Activated T-helper 1 cell treated with anti-CD3 and anti-CD28 coated beads, Interleukin-12 subunit alpha, Interleukin-12 subunit beta, Interleukin-2, Interleukin-4 antibody, amounts not matched to agents 30 ng/mL and 10 ng/mL and 1 ng/mL, durations not matched to agents 14 hours and 24 hours and 36 hours (primary cell): ENCODE measurements around the gene CYB5R3. TPM values are rescaled to one million over a fixed set of nuclear protein-coding genes. Genes with fewer than 3 reads are reported as not detected.
A peak's percentile ranks its signal among the peaks of the same experiment; 100 is the strongest.

Experiments used
- DNase-seq: peaks from one replicate; pipeline ENCODE4 v3.0.0; 2021; ENCODE audit warnings: low spot score
- H3K27ac Mint-ChIP-seq: one replicate; pipeline ENCODE4 v1.8.0; 2021; ENCODE audit warnings: mild to moderate bottlenecking, mixed read lengths
- H3K27me3 Mint-ChIP-seq: one replicate; pipeline ENCODE4 v1.8.0; 2022; ENCODE audit warnings: mild to moderate bottlenecking, moderate library complexity, mixed read lengths; ENCODE audit not compliant: insufficient read depth
- H3K36me3 Mint-ChIP-seq: one replicate; pipeline ENCODE4 v1.8.0; 2021; ENCODE audit warnings: low read depth, mixed read lengths
- H3K4me1 Mint-ChIP-seq: one replicate; pipeline ENCODE4 v1.8.0; 2021; ENCODE audit warnings: low read depth, mixed read lengths
- H3K4me3 Mint-ChIP-seq: one replicate; pipeline ENCODE4 v1.8.0; 2021; ENCODE audit warnings: mild to moderate bottlenecking, moderate library complexity, mixed read lengths
- H3K9me3 Mint-ChIP-seq: one replicate; pipeline ENCODE4 v1.8.0; 2021; ENCODE audit warnings: mixed read lengths
- intact Hi-C: fragments of 100-400 bp; cut with micrococcal nuclease; formaldehyde crosslinking; loops from one replicate; pipeline ENCODE4 v1.15.1; 2024
- total RNA-seq: library from RNA; stranded (reverse); gene quantifications from 2 replicates; pipeline ENCODE4 v1.2.3, GENCODE V29; 2022

The CYB5R3 gene
- total RNA-seq, 1 donor from 2014 or later = 75.1 TPM

GRCh38 chr22:42648017-42648367, 1.2 kb downstream of the CYB5R3 start:
- H3K9me3 Mint-ChIP-seq = no peaks in the 10 kb centered on the region
- peaks cover 3% of the 10 kb centered on the region for H3K36me3 Mint-ChIP-seq
- no peaks in the 10 kb centered on the region for H3K27me3 Mint-ChIP-seq
- intact Hi-C loops = no loop called here
- DNase-seq = no peak
- peak overlapping the region; percentile 97 for H3K4me3 Mint-ChIP-seq
- H3K4me1 Mint-ChIP-seq = peaks cover 15% of the 10 kb centered on the region
- H3K27ac Mint-ChIP-seq = peak overlapping the region; percentile 98

- no peaks in the 10 kb centered on the region for H3K27me3 Mint-ChIP-seq
- no peaks in the 10 kb centered on the region for H3K9me3 Mint-ChIP-seq
- peaks cover 15% of the 10 kb centered on the region for H3K4me1 Mint-ChIP-seq
- intact Hi-C loops = no loop called here
- no peak for DNase-seq
- H3K4me3 Mint-ChIP-seq = peak overlapping the region; percentile 97
- H3K36me3 Mint-ChIP-seq = peaks cover 3% of the 10 kb centered on the region
- no peak overlapping the region for H3K27ac Mint-ChIP-seq
Observed at GRCh38 chr22:42646569-42647525, 2.3 kb downstream of the CYB5R3 start.

GRCh38 chr22:42645938-42646568, 3.1 kb downstream of the CYB5R3 start:
- Mint-ChIP-seq H3K9me3 (no peaks in the 10 kb centered on the region), H3K36me3 (peaks cover 3% of the 10 kb centered on the region), H3K27me3 (no peaks in the 10 kb centered on the region), H3K4me3 (peak overlapping the region; percentile 26), H3K27ac (no peak overlapping the region), H3K4me1 (peaks cover 15% of the 10 kb centered on the region)
- DNase-seq = no peak
- intact Hi-C loops = no loop called here

GRCh38 chr22:42645341-42645937, 3.8 kb downstream of the CYB5R3 start:
- DNase-seq = no peak
- no peaks in the 10 kb centered on the region for H3K9me3 Mint-ChIP-seq
- H3K4me1 Mint-ChIP-seq = peaks cover 15% of the 10 kb centered on the region
- H3K27ac Mint-ChIP-seq = no peak overlapping the region
- peaks cover 3% of the 10 kb centered on the region for H3K36me3 Mint-ChIP-seq
- H3K4me3 Mint-ChIP-seq = peak overlapping the region; percentile 26
- intact Hi-C loops = no loop called here
- no peaks in the 10 kb centered on the region for H3K27me3 Mint-ChIP-seq

- Mint-ChIP-seq H3K4me3 (peak overlapping the region; percentile 19), H3K27ac (no peak overlapping the region), H3K9me3 (no peaks in the 10 kb centered on the region), H3K27me3 (no peaks in the 10 kb centered on the region), H3K36me3 (peaks cover 3% of the 10 kb centered on the region), H3K4me1 (peaks cover 15% of the 10 kb centered on the region)
- no peak for DNase-seq
- intact Hi-C loops = no loop called here
Observed at GRCh38 chr22:42644422-42645340, 4.5 kb downstream of the CYB5R3 start.

GRCh38 chr22:42643634-42644421, 5.4 kb downstream of the CYB5R3 start:
- Mint-ChIP-seq H3K9me3 (no peaks in the 10 kb centered on the region), H3K27me3 (no peaks in the 10 kb centered on the region), H3K4me1 (peaks cover 15% of the 10 kb centered on the region), H3K27ac (no peak overlapping the region), H3K36me3 (peaks cover 3% of the 10 kb centered on the region), H3K4me3 (no peak overlapping the region)
- no peak for DNase-seq
- intact Hi-C loops = no loop called here

GRCh38 chr22:42642806-42643633, 6.2 kb downstream of the CYB5R3 start:
- H3K4me3 Mint-ChIP-seq = no peak overlapping the region
- H3K9me3 Mint-ChIP-seq = no peaks in the 10 kb centered on the region
- no peaks in the 10 kb centered on the region for H3K27me3 Mint-ChIP-seq
- DNase-seq = no peak
- peaks cover 3% of the 10 kb centered on the region for H3K36me3 Mint-ChIP-seq
- H3K27ac Mint-ChIP-seq = no peak overlapping the region
- H3K4me1 Mint-ChIP-seq = peaks cover 14% of the 10 kb centered on the region
- intact Hi-C loops = no loop called here

- no peak overlapping the region for H3K4me3 Mint-ChIP-seq
- H3K27me3 Mint-ChIP-seq = no peaks in the 10 kb centered on the region
- no peak overlapping the region for H3K27ac Mint-ChIP-seq
- no peak for DNase-seq
- H3K4me1 Mint-ChIP-seq = peaks cover 7% of the 10 kb centered on the region
- H3K36me3 Mint-ChIP-seq = no peaks in the 10 kb centered on the region
- no peaks in the 10 kb centered on the region for H3K9me3 Mint-ChIP-seq
- intact Hi-C loops = no loop called here
Observed at GRCh38 chr22:42641801-42642413, 7.3 kb downstream of the CYB5R3 start.

GRCh38 chr22:42639541-42640241, 9.5 kb downstream of the CYB5R3 start:
- H3K27ac Mint-ChIP-seq = no peak overlapping the region

GRCh38 chr22:42637555-42637954, 11.6 kb downstream of the CYB5R3 start:
- peaks cover 4% of the 10 kb centered on the region for H3K36me3 Mint-ChIP-seq
- H3K27ac Mint-ChIP-seq = no peak overlapping the region
- H3K9me3 Mint-ChIP-seq = no peaks in the 10 kb centered on the region
- H3K27me3 Mint-ChIP-seq = no peaks in the 10 kb centered on the region
- no peak overlapping the region for H3K4me3 Mint-ChIP-seq
- no peak for DNase-seq
- intact Hi-C loops = no loop called here
- H3K4me1 Mint-ChIP-seq = no peaks in the 10 kb centered on the region

More at GRCh38 chr22:42639541-42640241, 9.5 kb downstream of the CYB5R3 start:
- H3K36me3 Mint-ChIP-seq = peaks cover 3% of the 10 kb centered on the region
- H3K27me3 Mint-ChIP-seq = no peaks in the 10 kb centered on the region
- intact Hi-C loops = no loop called here
- no peak for DNase-seq
- H3K4me3 Mint-ChIP-seq = no peak overlapping the region
- H3K9me3 Mint-ChIP-seq = no peaks in the 10 kb centered on the region
- H3K4me1 Mint-ChIP-seq = no peaks in the 10 kb centered on the region
